Thymus (tissue), 11 donors: Measurements from ENCODE around the gene TMEM237. TPM values are rescaled to one million over a fixed set of nuclear protein-coding genes. Genes with fewer than 3 reads are reported as not detected.

Experiments used
- DNase-seq, 9 donors: peaks; one replicate each; pipeline ENCODE4 v3.0.0-alpha.2; 2013; ENCODE audit warnings: low spot score in 9 of 9, low read depth in 6 of 9, missing footprints in 1 of 9
- H3K27ac ChIP-seq, 2 donors: one replicate each; pipeline ENCODE4 v1.5.1; 2013; ENCODE audit warnings: control low read depth in 1 of 2, low read depth in 1 of 2, low read length in 1 of 2, mild to moderate bottlenecking in 1 of 2, moderate library complexity in 1 of 2
- H3K27me3 ChIP-seq, 2 donors: one replicate each; pipeline ENCODE4 v1.5.1; 2013; ENCODE audit warnings: low read length in 1 of 2; ENCODE audit not compliant: control insufficient read depth in 2 of 2, insufficient read depth in 1 of 2
- H3K36me3 ChIP-seq, 2 donors: one replicate each; pipeline ENCODE4 v1.5.1; 2013; ENCODE audit warnings: low read length in 1 of 2, mild to moderate bottlenecking in 1 of 2, moderate library complexity in 1 of 2; ENCODE audit not compliant: control insufficient read depth in 2 of 2, insufficient read depth in 2 of 2
- H3K4me1 ChIP-seq, 2 donors: one replicate each; pipeline ENCODE4 v1.5.1; 2013; ENCODE audit warnings: low read length in 2 of 2; ENCODE audit not compliant: control insufficient read depth in 2 of 2, insufficient read depth in 2 of 2
- H3K4me3 ChIP-seq, 2 donors: one replicate each; pipeline ENCODE4 v1.5.1; 2013; ENCODE audit warnings: low read length in 2 of 2, control low read depth in 1 of 2, mild to moderate bottlenecking in 1 of 2
- H3K9me3 ChIP-seq, 2 donors: one replicate each; pipeline ENCODE4 v1.5.1; 2013; ENCODE audit warnings: low read length in 1 of 2, mild to moderate bottlenecking in 1 of 2; ENCODE audit not compliant: control insufficient read depth in 2 of 2, insufficient read depth in 1 of 2
- WGBS: extraction: QIAGEN DNeasy Blood & Tissue Kit; methylation state at CpG from one replicate; pipeline ENCODE4 v1.1.7; 2013; 5-methylcytosine and 5-hydroxymethylcytosine counted together
- polyA plus RNA-seq: library from polyadenylated mRNA; stranded (reverse); fragments of 200-250 nt; gene quantifications from one replicate; pipeline ENCODE4 v1.2.3, GENCODE V29; 2013
- total RNA-seq: library from RNA; stranded (reverse); fragments of 120-200 nt; gene quantifications from one replicate; pipeline ENCODE4 v1.2.4, GENCODE V29; 2013
- donor health status: healthy.

Gene TMEM237
- total and polyA plus RNA-seq, 2 donors, result 21.1 to 24.7 TPM

GRCh38 chr2:201653221-201653620 lies 9.9 kb upstream of the TMEM237 start:
- DNase-seq, result no peak
- no peak overlapping the region for H3K27ac ChIP-seq
- H3K9me3 ChIP-seq, result no peaks in the 10 kb centered on the region
- H3K27me3 ChIP-seq, result no peaks in the 10 kb centered on the region
- H3K4me3 ChIP-seq, result no peak overlapping the region
- no peaks in the 10 kb centered on the region for H3K4me1 ChIP-seq
- 96% methylated on average over 6 of the region's 6 CpGs for WGBS
- no peaks in the 10 kb centered on the region for H3K36me3 ChIP-seq

- Histone ChIP-seq H3K4me1 (no peaks in the 10 kb centered on the region), H3K27ac (no peak overlapping the region)
- 96% methylated on average over 2 of the region's 2 CpGs for WGBS
These were observed 6.1 kb upstream of the TMEM237 start for GRCh38 chr2:201649442-201649841.

DNA sequence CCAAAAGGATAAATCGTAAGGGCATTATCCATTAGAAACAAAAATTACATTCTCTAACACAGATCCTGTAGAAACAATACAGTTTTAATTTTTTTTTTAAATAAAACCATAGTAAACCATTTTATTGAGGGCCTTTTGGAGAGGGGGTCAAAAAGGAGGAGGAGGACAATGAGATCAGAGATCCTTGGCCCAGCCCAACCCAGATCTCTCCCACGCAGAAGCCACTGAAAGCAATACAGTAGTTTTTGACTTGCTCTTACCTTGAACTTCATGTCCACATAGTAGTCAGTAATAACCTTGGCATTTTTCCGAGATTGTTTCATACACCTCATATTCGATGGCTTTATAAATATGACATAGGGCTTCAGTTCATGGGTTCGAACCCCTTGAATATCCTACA lies 4.1 kb upstream of the TMEM237 start:
- no peak for DNase-seq
- Histone ChIP-seq H3K36me3 (no peaks in the 10 kb centered on the region), H3K9me3 (no peaks in the 10 kb centered on the region), H3K4me3 (no peak overlapping the region), H3K27ac (no peak overlapping the region), H3K4me1 (no peaks in the 10 kb centered on the region), H3K27me3 (no peaks in the 10 kb centered on the region)
- 97% methylated on average over 5 of the region's 5 CpGs for WGBS

More at GRCh38 chr2:201649442-201649841, 6.1 kb upstream of the TMEM237 start:
- Histone ChIP-seq H3K27me3 (no peaks in the 10 kb centered on the region), H3K9me3 (no peaks in the 10 kb centered on the region), H3K4me3 (no peak overlapping the region), H3K36me3 (no peaks in the 10 kb centered on the region)
- DNase-seq, result no peak

GRCh38 chr2:201644001-201644400 lies 698 bp upstream of the TMEM237 start:
- peaks cover 4% of the 10 kb centered on the region in 2 donors for H3K4me1 ChIP-seq
- no peaks in the 10 kb centered on the region for H3K27me3 ChIP-seq
- H3K27ac ChIP-seq, result peak overlapping the region in 1 of 2 donors; percentile 36
- DNase-seq, result no peak
- H3K9me3 ChIP-seq, result no peaks in the 10 kb centered on the region
- WGBS, result 87% methylated on average over 8 of the region's 8 CpGs
- H3K36me3 ChIP-seq, result no peaks in the 10 kb centered on the region
- H3K4me3 ChIP-seq, result no peak overlapping the region

DNA sequence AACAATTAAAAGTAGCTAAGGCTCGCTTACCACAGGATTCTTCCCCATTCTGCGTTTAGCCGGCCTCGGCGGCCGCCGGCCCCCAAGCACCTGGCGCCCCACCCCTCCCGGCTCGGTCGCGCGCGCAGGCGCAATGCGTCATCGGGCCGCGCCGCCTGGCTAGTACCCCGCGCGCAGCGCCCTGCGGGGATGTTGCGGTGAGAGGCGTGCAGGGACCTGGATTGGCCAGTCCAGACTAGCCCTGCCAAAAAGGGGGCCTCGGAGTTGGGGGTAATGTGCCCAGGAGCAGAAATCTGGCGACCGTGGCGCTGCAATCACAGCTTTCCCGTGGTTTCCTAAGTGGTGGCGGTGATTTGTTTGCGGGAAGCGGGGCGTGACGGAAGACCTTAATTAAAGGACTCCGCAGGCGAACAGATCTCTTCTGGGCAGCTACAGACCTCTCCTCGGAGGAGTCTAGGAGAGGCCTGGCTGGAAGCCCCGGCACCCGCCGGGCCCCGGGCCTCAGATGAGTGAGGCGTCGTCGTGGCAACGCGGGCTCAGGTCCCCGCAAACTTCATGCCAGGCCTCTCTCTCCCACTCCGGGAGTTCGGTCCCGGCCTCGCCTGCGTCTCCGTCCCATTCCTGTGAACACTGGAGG lies 606 bp downstream of the TMEM237 start:
- Histone ChIP-seq H3K9me3 (no peaks in the 10 kb centered on the region), H3K4me1 (peaks cover 4% of the 10 kb centered on the region in 2 donors), H3K4me3 (peak overlapping the region; percentile 95 to 99), H3K27me3 (no peaks in the 10 kb centered on the region), H3K27ac (peak overlapping the region; percentile 84 to 89), H3K36me3 (peaks cover 3 to 5% of the 10 kb centered on the region in 2 donors)
- WGBS, result under 1% methylated on average over 56 of the region's 56 CpGs
- peak; percentile 52 to 89 (median 79) for DNase-seq

GRCh38 chr2:201642086-201642578 lies 1.2 kb downstream of the TMEM237 start:
- WGBS, result under 1% methylated on average over 16 of the region's 16 CpGs
- Histone ChIP-seq H3K27ac (peak overlapping the region; percentile 84 to 89), H3K9me3 (no peaks in the 10 kb centered on the region), H3K4me1 (peaks cover 4% of the 10 kb centered on the region in 2 donors), H3K27me3 (no peaks in the 10 kb centered on the region), H3K36me3 (peaks cover 3 to 7% of the 10 kb centered on the region in 2 donors), H3K4me3 (peak overlapping the region; percentile 95 to 99)
- DNase-seq, result no peak

- no peak overlapping the region for H3K4me3 ChIP-seq
- H3K9me3 ChIP-seq, result no peaks in the 10 kb centered on the region
- WGBS, result 79% methylated on average over 3 of the region's 3 CpGs
- DNase-seq, result peak in 1 of 9 donors; percentile 20
- no peaks in the 10 kb centered on the region for H3K27me3 ChIP-seq
- no peak overlapping the region for H3K27ac ChIP-seq
- H3K36me3 ChIP-seq, result peaks cover 3 to 21% of the 10 kb centered on the region in 2 donors
- peaks cover 4% of the 10 kb centered on the region in 2 donors for H3K4me1 ChIP-seq
These were observed 4.1 kb downstream of the TMEM237 start for GRCh38 chr2:201639205-201639604.

DNA sequence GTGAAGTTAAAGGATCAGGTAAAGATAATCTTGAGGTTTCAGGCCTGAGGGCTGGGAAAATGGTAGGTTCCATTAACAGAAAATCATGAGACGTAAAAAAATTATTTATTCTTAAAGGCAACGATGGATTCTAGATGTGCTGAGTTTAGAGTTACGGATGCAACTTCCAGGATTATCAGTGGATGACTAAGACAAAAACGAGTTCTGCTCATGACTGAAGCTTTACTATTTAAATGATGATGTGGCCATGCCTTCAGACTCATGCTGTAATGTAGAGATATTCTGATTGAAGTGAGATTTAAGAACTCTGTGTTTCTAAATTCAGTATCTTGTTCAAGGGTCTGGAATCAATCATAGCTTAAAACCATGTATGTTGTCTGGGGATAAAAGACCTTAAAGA lies 5.0 kb downstream of the TMEM237 start:
- H3K27me3 ChIP-seq, result no peaks in the 10 kb centered on the region
- H3K4me3 ChIP-seq, result no peak overlapping the region
- H3K9me3 ChIP-seq, result no peaks in the 10 kb centered on the region
- H3K36me3 ChIP-seq, result peaks cover 3 to 29% of the 10 kb centered on the region in 2 donors
- DNase-seq, result no peak
- H3K4me1 ChIP-seq, result peaks cover 4% of the 10 kb centered on the region in 2 donors
- H3K27ac ChIP-seq, result no peak overlapping the region
- WGBS, result 98% methylated on average over 4 of the region's 4 CpGs

- Histone ChIP-seq H3K36me3 (peaks cover 11 to 49% of the 10 kb centered on the region in 2 donors), H3K27ac (no peak overlapping the region), H3K27me3 (no peaks in the 10 kb centered on the region), H3K9me3 (no peaks in the 10 kb centered on the region), H3K4me1 (no peaks in the 10 kb centered on the region), H3K4me3 (no peak overlapping the region)
- DNase-seq, result no peak
- 98% methylated on average over 4 of the region's 4 CpGs for WGBS
These were observed 9.5 kb downstream of the TMEM237 start for GRCh38 chr2:201633661-201634249.
